HepG2 (cell line): Measurements from ENCODE around the gene SCGB2A2. TPM values are rescaled to one million over a fixed set of nuclear protein-coding genes. Genes with fewer than 3 reads are reported as not detected.

Source experiments
- ATAC-seq: fragments of 200-7000 bp; cut with Tn5 transposase; 3 replicates; pipeline ENCODE4 v1.9.1; 2020; ENCODE audit warnings: mild to moderate bottlenecking, moderate library complexity
- BruUV-seq: library from RNA; stranded (reverse); fragments of 400-500 nt; replicated peaks from 2 replicates; lab custom pipeline; 2021; lab: Mats Ljungman, UMichigan
- CTCF ChIA-PET: fragments of 300-600 bp; formaldehyde crosslinking; extraction: SDS; loops from one replicate; lab custom pipeline; 2021; ENCODE audit warnings: low total read pairs, inconsistent platforms, low intra/inter-chr PET ratio; lab: Yijun Ruan, JAX
- POLR2A ChIA-PET: fragments of 350-600 bp; sonication (Branson Sonifier 250); formaldehyde crosslinking; loops from one replicate; lab custom pipeline; 2020; ENCODE audit warnings: antibody characterized with exemption, inconsistent platforms; lab: Yijun Ruan, JAX
- DNase-seq: peaks from one replicate; pipeline ENCODE4 v3.0.0-alpha.2; 2015; ENCODE audit warnings: low spot score
- FAIRE-seq: peaks from 3 replicates; lab custom pipeline; 2011; peaks lifted over from hg19 to GRCh38; lab: Jason Lieb, UNC
- H2AFZ ChIP-seq: one replicate; pipeline ENCODE4 v1.6.1; 2011; ENCODE audit warnings: low read length, inconsistent platforms
- H3K27ac ChIP-seq: fragments of 300-600 bp; 3 replicates; pipeline ENCODE4 v1.8.0; 2011; ENCODE audit warnings: mixed run types, mild to moderate bottlenecking, mixed read lengths, low read length, inconsistent platforms; ENCODE audit not compliant: insufficient read depth; ENCODE audit errors: extremely low read length
- H3K27me3 ChIP-seq, 2 experiments: fragments of 200-600 bp in 1 of 2; 2 replicates in 1 of 2; 3 replicates in 1 of 2; pipeline versions ENCODE4 v1.6.0 to v1.8.0; 2011; ENCODE audit warnings: low read length in 2 of 2, mild to moderate bottlenecking in 2 of 2, moderate library complexity in 2 of 2, inconsistent platforms in 1 of 2; ENCODE audit not compliant: insufficient read depth in 2 of 2, control insufficient read depth in 1 of 2
- H3K36me3 ChIP-seq, 2 experiments: fragments of 200-600 bp in 1 of 2; replicated peaks in 1 of 2; 2 replicates in 1 of 2; 3 replicates in 1 of 2; pipeline versions ENCODE4 v1.5.1 to v1.8.0; 2011; ENCODE audit warnings: low read length in 2 of 2, inconsistent platforms in 1 of 2; ENCODE audit not compliant: insufficient read depth in 2 of 2, control insufficient read depth in 1 of 2
- H3K4me1 ChIP-seq: 2 replicates; pipeline ENCODE4 v1.5.1; 2012; ENCODE audit warnings: low read length, inconsistent platforms; ENCODE audit not compliant: insufficient read depth
- H3K4me2 ChIP-seq: 2 replicates; pipeline ENCODE4 v1.6.0; 2011; ENCODE audit warnings: low read depth, low read length, inconsistent platforms
- H3K4me3 ChIP-seq, 3 experiments: fragments of 200-600 bp in 1 of 3; sonication (generic), shearing (Covaris generic) in 1 of 3; replicated peaks in 1 of 3; 2 replicates each; pipeline ENCODE4 v1.5.1; 2011 to 2016; ENCODE audit warnings: low read length in 3 of 3, inconsistent platforms in 2 of 3, low read depth in 2 of 3, mild to moderate bottlenecking in 2 of 3, control low read depth in 1 of 3, mixed read lengths in 1 of 3; ENCODE audit not compliant: insufficient read depth in 1 of 3
- H3K79me2 ChIP-seq: one replicate; pipeline ENCODE4 v1.6.1; 2011; ENCODE audit warnings: low read length, inconsistent platforms; ENCODE audit not compliant: insufficient read depth
- H3K9ac ChIP-seq: 2 replicates; pipeline ENCODE4 v1.6.0; 2011; ENCODE audit warnings: mild to moderate bottlenecking, low read depth, low read length, inconsistent platforms; ENCODE audit not compliant: insufficient read depth
- H3K9me3 ChIP-seq: 2 replicates; pipeline ENCODE4 v1.5.1; 2012; ENCODE audit warnings: mild to moderate bottlenecking, low read length
- H4K20me1 ChIP-seq: 2 replicates; pipeline ENCODE4 v1.6.0; 2011; ENCODE audit warnings: inconsistent platforms, mild to moderate bottlenecking, low read length, moderate library complexity; ENCODE audit not compliant: insufficient read depth
- ARID4A ChIP-seq: sonication (generic); formaldehyde crosslinking; IDR thresholded peaks from 2 replicates; pipeline ENCODE4 v1.5.0; 2020; ENCODE audit warnings: mild to moderate bottlenecking, missing genetic modification reagents, borderline replicate concordance
- FOXA3 ChIP-seq: IDR thresholded peaks from 2 replicates; pipeline ENCODE4 v1.6.1; 2016; ENCODE audit warnings: missing genetic modification reagents, missing compliant biosample characterization
- FOXJ3 ChIP-seq: sonication (generic); formaldehyde crosslinking; IDR thresholded peaks from 2 replicates; pipeline ENCODE4 v1.4.0; 2020; ENCODE audit warnings: missing genetic modification reagents, mild to moderate bottlenecking, borderline replicate concordance
- JUNB ChIP-seq: sonication (generic); formaldehyde crosslinking; IDR thresholded peaks from 2 replicates; pipeline ENCODE4 v1.8.0; 2022; ENCODE audit warnings: missing genetic modification reagents, mild to moderate bottlenecking, borderline replicate concordance
- NFIB ChIP-seq: sonication (generic); formaldehyde crosslinking; IDR thresholded peaks from 2 replicates; pipeline ENCODE4 v1.9.0; 2021; ENCODE audit warnings: missing genetic modification reagents, mild to moderate bottlenecking, borderline replicate concordance
- SKI ChIP-seq: fragments of 450-650 bp; IDR thresholded peaks from one replicate; pipeline ENCODE4 v1.6.1; 2018; ENCODE audit warnings: mild to moderate bottlenecking; ENCODE audit not compliant: partially characterized antibody
- TEAD3 ChIP-seq: optimal IDR thresholded peaks from 2 replicates; pipeline ENCODE3; 2016; ENCODE audit warnings: borderline replicate concordance
- ZFP36 ChIP-seq: fragments of 150-350 bp; IDR thresholded peaks from 2 replicates; pipeline ENCODE4 v1.6.1; 2018; ENCODE audit warnings: borderline replicate concordance, low read length, low read depth; ENCODE audit not compliant: partially characterized antibody
- ZNF350 ChIP-seq: sonication (generic); formaldehyde crosslinking; IDR thresholded peaks from 2 replicates; pipeline ENCODE4 v1.4.0; 2020; ENCODE audit warnings: mild to moderate bottlenecking, low read depth, missing genetic modification reagents, borderline replicate concordance
- ZNF564 ChIP-seq: sonication (generic); formaldehyde crosslinking; IDR thresholded peaks from 2 replicates; pipeline ENCODE4 v1.8.1; 2023; ENCODE audit warnings: mild to moderate bottlenecking, missing genetic modification reagents
- ZNF674 ChIP-seq: sonication (generic); formaldehyde crosslinking; IDR thresholded peaks from 2 replicates; pipeline ENCODE4 v1.5.0; 2020; ENCODE audit warnings: low read depth, mild to moderate bottlenecking, missing genetic modification reagents
- ZNF75D ChIP-seq: sonication (generic); formaldehyde crosslinking; IDR thresholded peaks from 2 replicates; pipeline ENCODE4 v1.8.1; 2023; ENCODE audit warnings: missing genetic modification reagents, mild to moderate bottlenecking, borderline replicate concordance
- WGBS: methylation state at CpG from one replicate; pipeline ENCODE4 v1.1.6; 2017; ENCODE audit warnings: low lambda C conversion rate; 5-methylcytosine and 5-hydroxymethylcytosine counted together
- in situ Hi-C: cut with HindIII; loops from 2 replicates; pipeline ENCODE4 v1.10.0; 2017; ENCODE audit warnings: low pct_unique_long_range_greater_than_20kb; ENCODE audit not compliant: extremely low pct_ligation_motif_present
- intact Hi-C: fragments of 100-400 bp; cut with micrococcal nuclease; formaldehyde crosslinking; loops from one replicate; pipeline ENCODE4 v1.10.0; 2022; ENCODE audit not compliant: unreplicated experiment
- polyA plus RNA-seq, 8 experiments: library from polyadenylated mRNA; depleted of rRNA in 3 of 8; stranded (reverse) in 7 of 8; unstranded in 1 of 8; fragments of >200 nt; fragmentation: Illumina TruSeq in 4 of 8; extraction: Trizol in 4 of 8; gene quantifications; 2 replicates each; pipeline versions ENCODE4 v1.2.1 to v1.2.3, GENCODE V29; 2011 to 2016; ENCODE audit warnings: low read depth in 4 of 8, missing spikeins in 1 of 8, mixed read lengths in 1 of 8; ENCODE audit not compliant: insufficient read depth in 1 of 8
- total RNA-seq, 5 experiments: library from RNA; depleted of rRNA; stranded (reverse); fragments of >200 nt; fragmentation: Illumina TruSeq; extraction: Trizol; gene quantifications; 2 replicates each; pipeline ENCODE4 v1.2.3, GENCODE V29; 2016; ENCODE audit warnings: low read depth in 1 of 5
- TF ChIP-seq, protein P1 (sequence below): sonication (generic); formaldehyde crosslinking; IDR thresholded peaks from 2 replicates; pipeline ENCODE4 v1.5.0; 2020; ENCODE audit warnings: mild to moderate bottlenecking, low read depth, missing genetic modification reagents, borderline replicate concordance
- TF ChIP-seq, protein P2 (sequence below): sonication (generic); formaldehyde crosslinking; IDR thresholded peaks from 2 replicates; pipeline ENCODE4 v1.5.1; 2020; ENCODE audit warnings: missing genetic modification reagents, mild to moderate bottlenecking, borderline replicate concordance

Gene SCGB2A2
- total and polyA plus RNA-seq, 2 of the 13 experiments (the other 11 are each of a cell fraction or from before 2014, with no cell fraction given) = 0.12 TPM; not detected in 1

- POLR2A ChIA-PET = no interaction called here
- no peaks in the 10 kb centered on the region for H4K20me1 ChIP-seq
- H3K9me3 ChIP-seq = no peaks in the 10 kb centered on the region
- ATAC-seq (no peak), DNase-seq (no peak), FAIRE-seq (no peak)
- no TSS peak for BruUV-seq
- no peak overlapping the region for H3K4me3 ChIP-seq
- H3K27ac ChIP-seq = no peak overlapping the region
- in situ Hi-C loops = no loop called here
- H3K9ac ChIP-seq = no peak overlapping the region
- H2AFZ ChIP-seq = no peak overlapping the region
- H3K4me2 ChIP-seq = no peak overlapping the region
- WGBS = 71% methylated on average over 1 of the region's 1 CpG
- H3K27me3 ChIP-seq = peaks cover 2 to 8% of the 10 kb centered on the region in 2 experiments; a peak in 2 of 5 replicates
- H3K4me1 ChIP-seq = peaks cover 40% of the 10 kb centered on the region
- CTCF ChIA-PET = no interaction called here
- intact Hi-C loops = no loop called here
- no peaks in the 10 kb centered on the region for H3K36me3 ChIP-seq
- no peaks in the 10 kb centered on the region for H3K79me2 ChIP-seq
- TF ChIP-seq ARID4A (CRISPR knock-in tag) = no peak
- no peak for TF ChIP-seq ZNF674 (CRISPR knock-in tag)
- TF ChIP-seq NFIB (CRISPR knock-in tag) = no peak
- no peak for TF ChIP-seq ZNF350 (CRISPR knock-in tag)
- no peak for TF ChIP-seq ZNF75D (CRISPR knock-in tag)
- TF ChIP-seq FOXJ3 (CRISPR knock-in tag) = no peak
- no peak for TF ChIP-seq ZNF564 (CRISPR knock-in tag)
- no peak for TF ChIP-seq TEAD3 (CRISPR knock-in tag)
- TF ChIP-seq ZFP36 = no peak
- TF ChIP-seq FOXA3 (CRISPR knock-in tag) = no peak
- TF ChIP-seq SKI = no peak
- no peak for TF ChIP-seq JUNB (CRISPR knock-in tag)
- TF ChIP-seq, protein P1, sequence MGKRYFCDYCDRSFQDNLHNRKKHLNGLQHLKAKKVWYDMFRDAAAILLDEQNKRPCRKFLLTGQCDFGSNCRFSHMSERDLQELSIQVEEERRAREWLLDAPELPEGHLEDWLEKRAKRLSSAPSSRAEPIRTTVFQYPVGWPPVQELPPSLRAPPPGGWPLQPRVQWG = no peak
- TF ChIP-seq, protein P2, sequence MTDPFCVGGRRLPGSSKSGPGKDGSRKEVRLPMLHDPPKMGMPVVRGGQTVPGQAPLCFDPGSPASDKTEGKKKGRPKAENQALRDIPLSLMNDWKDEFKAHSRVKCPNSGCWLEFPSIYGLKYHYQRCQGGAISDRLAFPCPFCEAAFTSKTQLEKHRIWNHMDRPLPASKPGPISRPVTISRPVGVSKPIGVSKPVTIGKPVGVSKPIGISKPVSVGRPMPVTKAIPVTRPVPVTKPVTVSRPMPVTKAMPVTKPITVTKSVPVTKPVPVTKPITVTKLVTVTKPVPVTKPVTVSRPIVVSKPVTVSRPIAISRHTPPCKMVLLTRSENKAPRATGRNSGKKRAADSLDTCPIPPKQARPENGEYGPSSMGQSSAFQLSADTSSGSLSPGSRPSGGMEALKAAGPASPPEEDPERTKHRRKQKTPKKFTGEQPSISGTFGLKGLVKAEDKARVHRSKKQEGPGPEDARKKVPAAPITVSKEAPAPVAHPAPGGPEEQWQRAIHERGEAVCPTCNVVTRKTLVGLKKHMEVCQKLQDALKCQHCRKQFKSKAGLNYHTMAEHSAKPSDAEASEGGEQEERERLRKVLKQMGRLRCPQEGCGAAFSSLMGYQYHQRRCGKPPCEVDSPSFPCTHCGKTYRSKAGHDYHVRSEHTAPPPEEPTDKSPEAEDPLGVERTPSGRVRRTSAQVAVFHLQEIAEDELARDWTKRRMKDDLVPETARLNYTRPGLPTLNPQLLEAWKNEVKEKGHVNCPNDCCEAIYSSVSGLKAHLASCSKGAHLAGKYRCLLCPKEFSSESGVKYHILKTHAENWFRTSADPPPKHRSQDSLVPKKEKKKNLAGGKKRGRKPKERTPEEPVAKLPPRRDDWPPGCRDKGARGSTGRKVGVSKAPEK (CRISPR knock-in tag) = no peak
These were observed 2.9 kb upstream of the SCGB2A2 start for GRCh38 chr11:62267050-62267449.
